Neural crest cell (in vitro differentiated cells): ENCODE measurements around the gene SIN3A. TPM values are rescaled to one million over a fixed set of nuclear protein-coding genes. Genes with fewer than 3 reads are reported as not detected.
"Not testable (repeated sequence)": the region's sequence is repeated elsewhere in the genome, so short reads cannot be mapped to it uniquely, and the experiment has no call there.

Source experiments
- DNase-seq: peaks from one replicate; pipeline ENCODE4 v3.0.0; 2021; ENCODE audit warnings: low read depth, mixed read lengths, low spot score
- H3K27ac Mint-ChIP-seq: one replicate; pipeline ENCODE4 v1.8.0; 2021; ENCODE audit warnings: mild to moderate bottlenecking, mixed read lengths; ENCODE audit not compliant: unreplicated experiment
- H3K27me3 Mint-ChIP-seq: 2 replicates; pipeline ENCODE4 v1.8.0; 2021; ENCODE audit warnings: low read depth, mild to moderate bottlenecking, mixed read lengths
- H3K36me3 Mint-ChIP-seq: 2 replicates; pipeline ENCODE4 v1.8.0; 2021; ENCODE audit warnings: low read depth, mild to moderate bottlenecking, mixed read lengths
- H3K4me1 Mint-ChIP-seq: 2 replicates; pipeline ENCODE4 v1.8.0; 2021; ENCODE audit warnings: mixed read lengths
- H3K4me3 Mint-ChIP-seq: one replicate; pipeline ENCODE4 v1.8.0; 2021; ENCODE audit warnings: mild to moderate bottlenecking, mixed read lengths
- H3K9me3 Mint-ChIP-seq: 2 replicates; pipeline ENCODE4 v1.8.0; 2021; ENCODE audit warnings: mixed read lengths
- CTCF ChIP-seq: fragments of 200-600 bp; sonication (generic); conservative IDR thresholded peaks from 2 replicates; pipeline ENCODE4 v1.5.0; 2021; ENCODE audit warnings: antibody characterized with exemption, mild to moderate bottlenecking
- total RNA-seq: library from RNA; stranded (reverse); gene quantifications from 2 replicates; pipeline ENCODE4 v1.2.1, GENCODE V29; 2021

The SIN3A gene
- total RNA-seq, 1 donor from 2014 or later, result 97.4 TPM

DNA sequence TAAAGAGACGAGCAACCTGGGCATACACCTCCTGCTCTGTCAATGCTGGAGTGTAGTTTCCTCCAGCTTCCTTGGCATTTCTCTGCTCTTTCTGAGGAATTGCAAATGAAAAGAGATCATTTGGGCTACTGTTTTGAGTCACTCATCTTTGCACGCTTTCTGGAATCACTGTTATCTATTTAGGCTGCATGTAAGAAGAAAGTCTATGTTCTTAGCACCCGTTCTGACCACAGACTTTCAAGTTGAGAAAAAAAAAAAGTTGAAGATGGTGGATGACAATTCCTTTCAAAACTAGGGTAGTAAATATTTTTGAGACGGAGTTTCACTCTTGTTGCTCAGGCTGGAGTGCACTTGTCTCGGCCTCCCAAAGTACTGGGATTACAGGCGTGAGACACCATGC is 41.3 kb downstream of the SIN3A start:
- no peak for TF ChIP-seq CTCF
- H3K27ac Mint-ChIP-seq, result no peak overlapping the region
- H3K4me1 Mint-ChIP-seq, result no peaks in the 10 kb centered on the region
- no peak overlapping the region for H3K4me3 Mint-ChIP-seq
- no peak for DNase-seq
- H3K9me3 Mint-ChIP-seq, result no peaks in the 10 kb centered on the region
- H3K27me3 Mint-ChIP-seq, result no peaks in the 10 kb centered on the region
- peaks cover 35% of the 10 kb centered on the region for H3K36me3 Mint-ChIP-seq

GRCh38 chr15:75407083-75407482 is 44.4 kb downstream of the SIN3A start:
- no peaks in the 10 kb centered on the region for H3K27me3 Mint-ChIP-seq
- peaks cover 25% of the 10 kb centered on the region for H3K36me3 Mint-ChIP-seq
- H3K4me1 Mint-ChIP-seq, result no peaks in the 10 kb centered on the region
- no peak for DNase-seq
- H3K27ac Mint-ChIP-seq, result no peak overlapping the region
- H3K9me3 Mint-ChIP-seq, result no peaks in the 10 kb centered on the region
- no peak overlapping the region for H3K4me3 Mint-ChIP-seq
- no peak for TF ChIP-seq CTCF

GRCh38 chr15:75403892-75404291 is 47.6 kb downstream of the SIN3A start:
- no peak for DNase-seq
- H3K4me3 Mint-ChIP-seq, result no peak overlapping the region
- TF ChIP-seq CTCF, result no peak

DNA sequence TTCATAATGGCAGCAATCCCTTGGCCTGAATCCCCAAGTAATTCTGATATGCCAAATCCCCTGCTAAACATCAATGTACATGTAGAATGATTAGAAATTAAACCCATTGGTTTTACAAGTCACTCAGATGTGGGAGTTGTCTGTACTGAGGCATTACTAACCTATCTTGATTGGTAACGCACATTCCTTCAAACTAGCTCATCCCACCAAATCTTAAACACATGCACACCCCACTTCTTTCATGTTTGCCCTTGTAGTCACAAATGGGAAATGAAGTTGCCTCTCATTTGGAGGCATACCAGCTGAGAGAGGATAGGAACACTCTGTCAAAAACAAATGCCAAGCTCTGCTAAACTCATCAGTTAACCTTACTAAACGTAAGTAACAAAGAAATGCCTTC is 54.0 kb downstream of the SIN3A start:
- no peaks in the 10 kb centered on the region for H3K27me3 Mint-ChIP-seq
- H3K36me3 Mint-ChIP-seq, result peaks cover 6% of the 10 kb centered on the region
- H3K9me3 Mint-ChIP-seq, result no peaks in the 10 kb centered on the region
- H3K27ac Mint-ChIP-seq, result no peak overlapping the region
- H3K4me1 Mint-ChIP-seq, result no peaks in the 10 kb centered on the region
- no peak for TF ChIP-seq CTCF
- DNase-seq, result no peak
- no peak overlapping the region for H3K4me3 Mint-ChIP-seq

More at GRCh38 chr15:75403892-75404291, 47.6 kb downstream of the SIN3A start:
- Mint-ChIP-seq H3K27me3 (no peaks in the 10 kb centered on the region), H3K4me1 (no peaks in the 10 kb centered on the region), H3K27ac (no peak overlapping the region), H3K9me3 (no peaks in the 10 kb centered on the region), H3K36me3 (peaks cover 17% of the 10 kb centered on the region)

- TF ChIP-seq CTCF, result no peak
- H3K27me3 Mint-ChIP-seq, result no peaks in the 10 kb centered on the region
- H3K4me1 Mint-ChIP-seq, result no peaks in the 10 kb centered on the region
- no peaks in the 10 kb centered on the region for H3K9me3 Mint-ChIP-seq
- no peak overlapping the region for H3K4me3 Mint-ChIP-seq
- peaks cover 7% of the 10 kb centered on the region for H3K36me3 Mint-ChIP-seq
- H3K27ac Mint-ChIP-seq, result no peak overlapping the region
- DNase-seq, result no peak
Measured at GRCh38 chr15:75389791-75390382, 61.6 kb downstream of the SIN3A start.

- not testable (repeated sequence) for H3K27me3 Mint-ChIP-seq, H3K27ac Mint-ChIP-seq, H3K36me3 Mint-ChIP-seq, H3K9me3 Mint-ChIP-seq, H3K4me3 Mint-ChIP-seq, H3K4me1 Mint-ChIP-seq, DNase-seq
Measured at GRCh38 chr15:75383986-75384385, 67.5 kb downstream of the SIN3A start.
